NCI-H1092 (cell line): Measurements from ENCODE around the gene TXNDC15.
"Not testable (repeated sequence)": the region's sequence is repeated elsewhere in the genome, so short reads cannot be mapped to it uniquely, and the experiment has no call there.

Source experiments
- DNase-seq: peaks from one replicate; lab custom pipeline; 2025; lab: John Stamatoyannopoulos, UW

Gene TXNDC15

GRCh38 chr5:134878403-134878802, 4.2 kb downstream of the TXNDC15 start:
- no peak for DNase-seq

- DNase-seq: no peak
These were observed 5.3 kb downstream of the TXNDC15 start for GRCh38 chr5:134879456-134879855.

- DNase-seq: not testable (repeated sequence)
These were observed 6.8 kb downstream of the TXNDC15 start for GRCh38 chr5:134880937-134881336.

- DNase-seq: not testable (repeated sequence)
These were observed 7.5 kb downstream of the TXNDC15 start for GRCh38 chr5:134881711-134882110.

- DNase-seq: no peak
These were observed 13.5 kb downstream of the TXNDC15 start for GRCh38 chr5:134887593-134888159.

GRCh38 chr5:134889335-134889734, 15.2 kb downstream of the TXNDC15 start:
- no peak for DNase-seq

- no peak for DNase-seq
These were observed 17.3 kb downstream of the TXNDC15 start for GRCh38 chr5:134891473-134891872.

- no peak for DNase-seq
These were observed 18.1 kb downstream of the TXNDC15 start for GRCh38 chr5:134892282-134892681.

- DNase-seq: no peak
These were observed 18.8 kb downstream of the TXNDC15 start for GRCh38 chr5:134892926-134893325.

- no peak for DNase-seq
These were observed 19.8 kb downstream of the TXNDC15 start for GRCh38 chr5:134893748-134894505.

GRCh38 chr5:134902071-134902801, 28.1 kb downstream of the TXNDC15 start:
- no peak for DNase-seq

GRCh38 chr5:134904610-134905245, 30.6 kb downstream of the TXNDC15 start, which contains the start of gene PCBD2:
Gene PCBD2 (plus strand): TSS chr5:134905131. CDS start chr5:134905140, 9 bp downstream.
- peak; percentile 85 for DNase-seq

GRCh38 chr5:134905246-134905996, 31.2 kb downstream of the TXNDC15 start:
- peak; percentile 64 for DNase-seq

GRCh38 chr5:134906811-134907210, 32.6 kb downstream of the TXNDC15 start:
- DNase-seq: no peak

GRCh38 chr5:134910752-134911151, 36.6 kb downstream of the TXNDC15 start:
- not testable (repeated sequence) for DNase-seq

- no peak for DNase-seq
These were observed 37.4 kb downstream of the TXNDC15 start for GRCh38 chr5:134911285-134912206.

GRCh38 chr5:134913254-134913653, 39.1 kb downstream of the TXNDC15 start:
- no peak for DNase-seq

GRCh38 chr5:134913795-134914194, 39.6 kb downstream of the TXNDC15 start:
- DNase-seq: no peak

- DNase-seq: no peak
These were observed 43.1 kb downstream of the TXNDC15 start for GRCh38 chr5:134917070-134917815.

GRCh38 chr5:134918861-134919260, 44.7 kb downstream of the TXNDC15 start:
- DNase-seq: no peak
